ENCODE data around the gene ADAMTS2.

The ADAMTS2 gene

DNA sequence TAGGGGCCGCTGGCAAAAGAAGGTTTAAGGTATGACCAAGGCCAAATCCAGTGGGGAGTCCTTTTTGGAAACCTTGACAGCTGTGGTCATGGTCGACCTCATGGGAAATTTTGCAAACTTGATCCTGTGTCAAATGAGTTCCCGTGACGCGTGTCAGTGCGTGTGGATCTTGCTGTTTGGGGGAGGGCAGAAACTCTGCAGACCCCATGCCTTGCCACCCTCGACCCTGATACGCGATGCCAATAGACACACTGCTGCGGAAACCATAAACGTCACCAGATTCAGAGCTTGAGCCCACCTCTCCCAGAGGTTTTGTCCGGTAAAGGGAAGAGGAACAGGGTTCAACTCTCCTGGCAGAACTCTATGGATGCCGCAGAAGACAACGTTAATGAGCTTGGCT is 104.7 kb downstream of the ADAMTS2 start:
- no peak for TF ChIP-seq CTCF (conservative IDR thresholded peaks at IDR 0.05)

GRCh38 chr5:179239256-179240135 is 105.8 kb downstream of the ADAMTS2 start:
- no peak for TF ChIP-seq CTCF (conservative IDR thresholded peaks at IDR 0.05)

More for the DNA sequence above, 104.7 kb downstream of the ADAMTS2 start:
- no peak overlapping the region for H3K27ac ChIP-seq

GRCh38 chr5:179238628-179238970 is 106.7 kb downstream of the ADAMTS2 start:
- no peak for TF ChIP-seq CTCF (conservative IDR thresholded peaks at IDR 0.05)
- H3K27ac ChIP-seq, result no peak overlapping the region

More at GRCh38 chr5:179239256-179240135, 105.8 kb downstream of the ADAMTS2 start:
- no peak overlapping the region for H3K27ac ChIP-seq

DNA sequence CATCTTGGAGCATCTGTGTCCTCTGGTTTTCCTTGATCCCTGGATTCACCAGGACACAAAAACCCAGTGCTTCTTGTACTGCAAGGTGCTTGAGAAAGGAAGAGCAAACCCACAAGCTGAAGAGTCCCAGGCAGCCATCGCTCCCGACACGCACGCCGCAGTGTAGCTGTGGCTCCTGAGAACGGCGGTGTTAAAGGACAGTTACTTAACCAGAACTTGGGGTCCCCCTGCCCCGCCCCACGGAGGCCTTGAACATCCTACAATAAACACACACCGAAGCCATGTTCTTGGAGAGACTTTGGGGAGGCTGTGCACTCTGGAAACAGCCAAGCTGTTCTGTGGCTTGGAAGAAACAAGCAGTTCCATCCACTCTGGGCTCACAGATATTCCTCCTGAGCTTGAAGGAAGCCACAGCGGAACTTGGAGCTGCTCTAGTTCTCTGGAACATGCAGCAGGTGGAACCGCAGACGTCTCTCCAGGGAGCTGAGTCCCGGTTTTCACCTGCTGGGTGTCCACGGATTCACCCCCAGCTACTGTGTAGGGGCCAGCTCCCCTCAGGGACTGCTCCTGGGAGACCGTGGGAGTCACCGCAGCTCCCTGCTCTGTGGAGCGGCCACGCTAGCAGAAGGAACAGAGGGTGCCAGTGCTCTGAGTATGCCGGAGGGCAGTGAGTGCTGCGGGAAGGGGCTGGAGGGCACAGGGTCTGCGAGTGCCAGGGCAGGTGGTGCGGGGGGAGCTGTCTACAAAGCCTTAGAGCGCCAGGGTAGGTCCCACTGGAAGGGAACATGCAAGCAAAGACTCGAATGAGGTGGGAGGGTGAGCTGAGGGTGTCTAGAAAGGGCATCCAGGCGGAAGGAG is 107.3 kb downstream of the ADAMTS2 start:
- no peak for TF ChIP-seq CTCF (conservative IDR thresholded peaks at IDR 0.05)

DNA sequence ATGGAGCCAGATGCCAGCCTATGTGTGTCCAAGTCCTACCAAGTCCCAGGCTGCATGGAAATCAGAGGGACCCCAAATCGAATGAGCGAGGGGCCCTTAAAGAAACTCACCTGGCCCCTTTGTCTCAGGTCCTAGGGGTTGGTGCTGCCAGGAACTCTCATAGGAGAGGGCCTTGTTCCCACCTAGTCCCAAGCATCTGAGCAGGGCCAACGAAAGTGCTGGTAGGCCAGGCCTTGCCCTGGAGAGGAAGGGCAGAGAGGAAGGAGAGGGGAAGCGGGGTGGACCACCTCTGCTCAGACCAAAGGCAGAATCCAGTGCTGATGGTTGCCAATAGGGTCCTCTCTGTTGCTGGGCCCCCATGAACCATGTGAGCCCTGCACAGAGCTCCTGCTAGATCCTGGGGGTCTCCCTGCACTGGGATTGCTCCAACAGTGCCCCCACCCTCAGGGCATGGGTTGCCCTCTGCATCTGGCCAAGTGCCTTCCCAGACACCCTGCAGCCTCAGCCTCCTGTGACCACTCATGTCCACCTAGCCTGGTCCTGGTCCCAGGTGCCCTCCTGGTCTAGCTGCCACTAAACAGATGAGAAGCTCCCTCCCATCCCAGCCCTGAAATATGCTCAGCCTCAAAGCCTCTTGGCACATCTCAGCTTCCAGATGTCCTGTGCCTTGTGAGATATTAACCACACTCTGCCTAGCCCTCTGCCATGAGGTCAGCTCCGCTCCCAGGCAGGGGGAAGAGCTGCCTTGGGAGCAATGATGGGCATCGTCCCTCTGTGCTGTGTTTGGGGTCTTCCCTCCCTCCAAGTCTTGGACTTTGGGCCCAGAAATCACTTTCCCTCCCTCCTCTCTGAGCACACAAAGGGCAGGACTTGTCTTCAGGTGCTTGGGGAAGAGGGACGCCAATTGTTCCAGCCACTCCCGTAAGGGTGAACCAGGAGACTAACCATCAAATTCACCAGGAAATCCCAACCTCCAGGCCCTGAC is 109.6 kb downstream of the ADAMTS2 start:
- H3K27ac ChIP-seq, result no peak overlapping the region
- TF ChIP-seq CTCF (conservative IDR thresholded peaks at IDR 0.05), result no peak

More for the DNA sequence above, 107.3 kb downstream of the ADAMTS2 start:
- H3K27ac ChIP-seq, result no peak overlapping the region

GRCh38 chr5:179234563-179235135 is 110.6 kb downstream of the ADAMTS2 start:
- no peak for TF ChIP-seq CTCF (conservative IDR thresholded peaks at IDR 0.05)

More at GRCh38 chr5:179234563-179235135, 110.6 kb downstream of the ADAMTS2 start:
- H3K27ac ChIP-seq, result no peak overlapping the region

All from VCaP (cell line).